Measurements from ENCODE around the gene DRG1.

- no peak for TF ChIP-seq POLR2A (IDR thresholded peaks at IDR 0.05)
- no peak for TF ChIP-seq CTCF (IDR thresholded peaks at IDR 0.05)
Measured at GRCh38 chr22:31431950-31432349, 32.5 kb downstream of the DRG1 start.
